Superior temporal gyrus (tissue), 1 donor: ENCODE data around the gene CNGA1.

Experiments
- DNase-seq: peaks from one replicate; pipeline ENCODE4 v3.0.0-alpha.2; 2016; ENCODE audit errors: extremely low spot score

The CNGA1 gene

GRCh38 chr4:47899639-47900038 is 116.8 kb downstream of the CNGA1 start:
- no peak for DNase-seq

DNA sequence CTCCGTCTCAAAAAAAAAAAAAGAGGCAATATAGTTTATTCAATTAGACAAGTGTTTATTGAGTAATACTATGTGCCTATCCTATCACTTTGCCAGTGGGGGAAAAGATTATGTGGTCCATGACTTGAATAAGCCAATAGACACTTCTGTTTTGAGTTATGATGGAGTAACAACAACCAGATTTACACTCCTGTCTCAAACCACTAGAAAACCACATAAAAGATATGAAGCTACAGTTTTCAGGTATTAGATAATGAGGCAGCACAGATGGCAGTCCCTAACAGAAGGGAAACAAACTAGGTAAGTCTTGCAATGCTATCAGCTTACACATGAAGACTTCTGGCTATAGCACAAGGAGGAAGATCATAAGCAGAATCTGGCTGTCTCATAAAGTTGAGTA is 124.6 kb downstream of the CNGA1 start:
- DNase-seq, result no peak
